Astrocyte (in vitro differentiated cells and primary cell): ENCODE results near the gene CIBAR2.

Experiments used
- EZH2 ChIP-seq: IDR thresholded peaks from 2 replicates; pipeline ENCODE4 v1.6.1; 2012; ENCODE audit warnings: mild to moderate bottlenecking, low read length, inconsistent platforms; ENCODE audit not compliant: insufficient read depth
- TF ChIP-seq, protein P1 (sequence below): IDR thresholded peaks from 2 replicates; pipeline ENCODE4 v1.5.1; 2011; ENCODE audit warnings: low read depth, mild to moderate bottlenecking, inconsistent platforms, low read length, moderate library complexity; ENCODE audit not compliant: insufficient read depth

DNA sequence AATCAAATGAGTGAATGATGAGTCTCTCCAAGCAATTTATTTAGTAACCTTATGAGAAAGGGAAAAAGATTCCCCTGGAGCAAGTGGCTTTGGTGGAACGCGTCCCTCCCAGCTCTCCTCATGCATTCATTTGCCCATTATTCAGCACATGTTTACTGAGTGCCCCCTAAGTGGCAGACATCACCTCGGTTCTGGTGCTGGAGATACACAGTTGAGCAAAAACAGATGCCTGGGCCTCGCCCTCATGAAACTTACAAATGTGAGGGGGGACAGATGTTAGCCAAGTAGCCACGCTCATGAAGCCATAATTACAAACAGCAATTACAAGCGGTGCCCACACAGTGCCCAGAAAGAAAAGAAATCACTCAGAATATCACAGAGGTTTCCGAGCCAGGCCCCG is 45.1 kb upstream of the CIBAR2 start:
- TF ChIP-seq, protein P1, sequence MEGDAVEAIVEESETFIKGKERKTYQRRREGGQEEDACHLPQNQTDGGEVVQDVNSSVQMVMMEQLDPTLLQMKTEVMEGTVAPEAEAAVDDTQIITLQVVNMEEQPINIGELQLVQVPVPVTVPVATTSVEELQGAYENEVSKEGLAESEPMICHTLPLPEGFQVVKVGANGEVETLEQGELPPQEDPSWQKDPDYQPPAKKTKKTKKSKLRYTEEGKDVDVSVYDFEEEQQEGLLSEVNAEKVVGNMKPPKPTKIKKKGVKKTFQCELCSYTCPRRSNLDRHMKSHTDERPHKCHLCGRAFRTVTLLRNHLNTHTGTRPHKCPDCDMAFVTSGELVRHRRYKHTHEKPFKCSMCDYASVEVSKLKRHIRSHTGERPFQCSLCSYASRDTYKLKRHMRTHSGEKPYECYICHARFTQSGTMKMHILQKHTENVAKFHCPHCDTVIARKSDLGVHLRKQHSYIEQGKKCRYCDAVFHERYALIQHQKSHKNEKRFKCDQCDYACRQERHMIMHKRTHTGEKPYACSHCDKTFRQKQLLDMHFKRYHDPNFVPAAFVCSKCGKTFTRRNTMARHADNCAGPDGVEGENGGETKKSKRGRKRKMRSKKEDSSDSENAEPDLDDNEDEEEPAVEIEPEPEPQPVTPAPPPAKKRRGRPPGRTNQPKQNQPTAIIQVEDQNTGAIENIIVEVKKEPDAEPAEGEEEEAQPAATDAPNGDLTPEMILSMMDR: no peak
- TF ChIP-seq EZH2: no peak
